NCI-H82 treated with DMSO at 0.1 percent for 48 hours (cell line): ENCODE measurements around the gene RAB44.

Source experiments
- DNase-seq: peaks from one replicate; lab custom pipeline; 2025; ENCODE audit not compliant: unreplicated experiment; lab: John Stamatoyannopoulos, UW

The RAB44 gene

GRCh38 chr6:36769183-36769675 is 71.6 kb downstream of the RAB44 start:
- DNase-seq: no peak

GRCh38 chr6:36769676-36770499 is 72.3 kb downstream of the RAB44 start:
- DNase-seq: peak; percentile 29

- DNase-seq: no peak
Measured at GRCh38 chr6:36771145-36771544, 73.5 kb downstream of the RAB44 start.

- no peak for DNase-seq
Measured at GRCh38 chr6:36772397-36772796, 74.8 kb downstream of the RAB44 start.

DNA sequence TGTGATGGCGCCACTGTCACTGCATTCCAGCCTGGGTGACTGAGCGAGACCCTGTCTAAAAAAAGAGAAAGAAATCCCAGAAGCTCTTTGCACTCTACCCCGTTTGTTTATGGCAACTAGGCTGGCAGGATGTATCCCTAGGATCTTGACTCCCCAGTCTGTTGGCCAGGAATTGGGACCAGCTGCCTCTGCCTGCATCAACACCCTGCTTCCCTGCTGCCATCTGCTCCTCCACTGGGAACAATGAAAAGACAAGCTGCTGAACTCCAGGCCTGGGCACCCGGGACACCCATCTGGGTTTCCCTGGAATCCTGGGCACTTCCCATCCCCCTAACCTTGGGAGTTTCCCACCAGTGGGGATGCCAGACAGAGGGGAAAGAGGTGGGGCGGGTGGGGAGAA is 76.7 kb downstream of the RAB44 start:
- DNase-seq: peak; percentile 20

DNA sequence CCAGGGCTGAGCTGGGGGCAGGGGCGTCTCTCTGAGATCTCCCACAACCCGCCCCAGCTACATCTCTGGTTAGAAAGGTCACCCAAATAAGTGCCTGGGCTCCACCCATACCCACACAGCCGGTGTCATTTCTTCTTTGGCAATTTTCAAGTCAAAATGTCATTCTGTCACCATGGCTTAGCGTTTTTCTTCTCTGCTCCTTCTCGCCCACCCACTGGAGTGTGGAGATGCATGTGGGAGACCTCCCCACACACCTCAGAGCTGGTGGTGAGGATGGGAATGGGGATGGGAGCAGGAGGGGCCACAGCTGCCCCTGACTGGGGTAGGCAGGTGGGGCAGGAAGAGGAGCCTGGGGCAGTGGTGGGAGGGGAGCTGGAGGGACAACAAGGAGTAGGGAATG is 78.5 kb downstream of the RAB44 start:
- DNase-seq: no peak

DNA sequence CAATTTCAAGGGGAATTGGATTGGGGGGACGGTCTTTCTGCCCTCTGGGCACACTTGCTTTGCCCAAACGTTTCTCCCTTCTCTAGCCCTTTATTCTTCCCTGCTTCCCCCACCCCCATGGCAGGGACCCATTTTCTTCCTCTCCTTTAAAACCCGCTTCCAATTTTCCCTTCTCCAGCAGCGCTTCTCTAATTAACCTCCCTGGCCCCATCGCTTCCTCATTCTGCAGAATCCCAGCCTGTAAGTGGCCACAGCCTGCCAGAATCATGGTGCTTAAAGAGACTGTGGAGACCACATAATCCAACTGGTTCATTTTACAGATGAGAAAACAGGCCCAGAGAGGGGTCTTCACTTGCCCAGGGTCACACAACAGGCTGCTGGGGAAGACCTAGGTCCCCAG is 80.2 kb downstream of the RAB44 start:
- DNase-seq: no peak

DNA sequence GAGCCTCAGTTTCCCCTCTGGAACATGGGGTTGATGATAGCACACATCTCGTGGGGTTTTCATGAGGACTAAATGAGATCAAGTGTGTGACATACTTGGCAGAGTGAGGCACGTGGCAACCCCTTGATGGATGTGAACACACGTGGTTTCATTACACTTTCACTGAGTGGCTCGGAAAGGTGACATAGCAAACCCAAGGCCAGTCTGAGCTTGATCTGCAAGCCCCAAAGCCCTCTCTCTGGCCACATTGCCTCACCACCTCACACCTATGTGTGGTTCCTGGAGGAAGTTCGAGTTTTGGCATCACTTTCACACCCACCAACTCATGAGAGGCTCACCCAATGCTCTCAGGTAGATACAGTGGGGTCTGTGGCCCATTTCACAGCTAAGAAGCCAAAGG is 81.6 kb downstream of the RAB44 start:
- DNase-seq: no peak

- DNase-seq: no peak
Measured at GRCh38 chr6:36780442-36781177, 83.0 kb downstream of the RAB44 start.

DNA sequence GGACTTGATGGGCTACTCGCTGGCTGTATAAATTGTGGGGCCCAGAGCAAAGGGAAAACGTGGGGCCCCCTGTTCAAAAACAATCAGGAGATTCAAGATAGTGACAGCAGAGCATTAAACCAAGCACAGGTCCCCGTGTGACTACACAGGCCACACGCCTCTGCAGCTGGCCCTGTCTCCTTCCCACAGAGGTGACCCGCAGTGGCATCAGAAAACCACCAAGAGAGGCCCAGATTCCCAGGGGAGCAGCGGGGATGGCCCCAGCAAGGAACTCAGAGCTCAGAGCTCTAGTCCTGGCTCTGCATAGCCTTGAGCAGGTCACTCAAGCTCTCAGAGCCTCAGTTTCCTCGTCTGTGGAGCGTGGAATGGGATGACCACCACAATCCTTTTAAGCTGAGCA is 84.0 kb downstream of the RAB44 start:
- no peak for DNase-seq
